ENCODE results near the gene LSM4.

DNA sequence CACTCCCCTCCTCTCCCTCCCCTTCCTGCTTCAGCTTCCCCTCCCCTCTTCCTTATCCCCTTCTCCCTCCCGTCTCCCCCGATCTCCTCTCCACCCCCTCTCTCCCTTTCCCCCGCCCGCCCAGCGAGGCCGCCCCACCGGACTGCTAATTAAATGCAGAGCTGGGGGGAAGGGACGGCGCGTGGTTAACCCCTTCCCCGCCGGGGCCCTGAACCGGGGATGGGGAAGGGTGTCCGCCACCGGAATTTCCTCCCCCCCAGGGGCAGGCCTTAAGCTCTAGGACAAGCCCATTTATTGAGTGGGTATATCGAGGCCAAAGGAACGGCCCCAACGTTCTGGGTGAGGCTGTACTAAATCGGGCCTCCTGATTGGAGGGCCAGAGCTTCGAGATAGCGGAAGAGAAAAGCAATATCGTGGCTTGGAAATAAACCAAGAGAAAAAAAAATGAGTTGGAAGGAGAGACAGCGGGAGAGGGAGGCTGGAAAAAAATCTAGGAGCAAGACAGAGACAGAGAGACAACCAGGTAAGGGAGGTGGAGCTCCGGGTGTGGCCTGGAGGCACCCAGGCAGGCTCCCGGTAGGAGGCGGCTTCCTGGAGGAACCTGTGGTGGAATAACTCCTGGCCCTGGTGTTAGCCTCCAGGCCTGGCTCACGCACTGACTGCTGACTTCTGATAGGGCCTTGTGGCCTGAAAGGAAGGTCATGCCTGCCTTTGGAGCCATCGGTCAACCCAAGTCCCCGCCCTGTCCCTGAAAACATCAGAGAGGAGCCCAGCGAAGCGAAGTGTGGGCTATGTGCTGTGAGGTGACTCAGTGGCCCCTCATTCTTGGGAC is 29.9 kb downstream of the LSM4 start:
- no peak for TF ChIP-seq CTCF (IDR thresholded peaks at IDR 0.05; ENCODE audit: insufficient read depth, low read length, poor library complexity, severe bottlenecking)
- TF ChIP-seq EZH2phosphoT487 (conservative IDR thresholded peaks at IDR 0.05; ENCODE audit: low read length), result no peak
